Measurements from ENCODE around the gene TRAF6. TPM values are rescaled to one million over a fixed set of nuclear protein-coding genes. Genes with fewer than 3 reads are reported as not detected.

Gene TRAF6
- total and polyA plus RNA-seq, 9 of the 15 experiments (the other 6 are each of a cell fraction or from before 2014, with no cell fraction given): 2.0 to 13.1 (median 8.2) TPM

DNA sequence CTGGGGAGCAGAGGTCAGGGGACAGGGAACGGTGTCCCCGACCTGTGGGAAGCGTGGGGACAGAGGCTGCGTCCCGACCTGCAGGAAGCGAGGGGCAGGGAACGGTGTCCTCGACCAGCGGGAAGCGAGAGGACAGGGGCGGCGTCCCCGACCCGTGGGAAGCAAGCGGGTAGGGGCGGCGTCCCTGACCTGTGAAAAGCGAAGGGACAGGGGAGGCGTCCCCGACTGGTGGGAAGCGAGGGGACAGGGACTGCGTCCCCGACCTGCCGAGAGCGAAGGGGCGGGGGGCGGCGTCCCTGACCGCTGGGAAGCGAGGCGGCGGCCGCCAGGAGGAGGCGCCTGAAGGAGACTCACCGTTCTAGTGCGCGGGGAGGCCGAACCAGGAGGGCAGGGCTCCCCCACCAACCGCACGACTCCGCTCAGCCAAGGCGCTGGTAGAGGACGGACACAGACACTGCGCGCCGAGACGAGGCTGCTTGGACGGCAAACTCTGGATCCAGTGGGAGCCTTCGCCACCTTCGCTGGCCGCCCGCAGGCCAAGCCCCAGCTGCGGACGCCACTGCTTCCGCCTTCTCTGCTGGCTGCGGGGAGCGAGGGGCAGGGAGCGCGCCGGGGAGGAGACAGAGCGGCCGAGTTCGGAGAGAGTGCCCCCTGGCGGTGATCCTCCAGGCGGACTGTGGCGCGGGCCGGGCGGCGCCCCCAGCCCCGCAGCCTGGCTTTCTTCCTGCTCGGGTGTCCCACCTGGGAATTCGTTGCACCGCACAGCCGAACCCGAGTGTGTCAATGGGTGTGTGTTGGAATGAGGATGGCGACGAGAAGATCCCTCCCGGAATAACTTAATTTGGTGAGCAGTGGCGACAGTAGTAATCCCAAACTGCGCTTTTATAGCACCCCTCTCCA is at the start of gene TRAF6 (continued):
- TF ChIP-seq NELFE (IDR thresholded peaks at IDR 0.05; ENCODE audit: insufficient read depth, insufficient read length): no peak
- TF ChIP-seq THRAP3 (IDR thresholded peaks at IDR 0.05; ENCODE audit: borderline replicate concordance): no peak
- peak; percentile 89 for TF ChIP-seq CTBP1 (IDR thresholded peaks at IDR 0.05; ENCODE audit: borderline replicate concordance)
- TF ChIP-seq PHF8 (IDR thresholded peaks at IDR 0.05; ENCODE audit: borderline replicate concordance, low read length): peak; percentile 100
- TF ChIP-seq BCOR (IDR thresholded peaks at IDR 0.05): peak; percentile 22; the same call in 1 of the 2 replicates
- TF ChIP-seq SP1 (CRISPR knock-in tag; IDR thresholded peaks at IDR 0.05): peak; percentile 20; the same call in 1 of the 2 replicates
- TF ChIP-seq HNRNPK (IDR thresholded peaks at IDR 0.05; ENCODE audit: low read depth, low read length, poor library complexity, severe bottlenecking): peak; percentile 36
- TF ChIP-seq, protein P1, sequence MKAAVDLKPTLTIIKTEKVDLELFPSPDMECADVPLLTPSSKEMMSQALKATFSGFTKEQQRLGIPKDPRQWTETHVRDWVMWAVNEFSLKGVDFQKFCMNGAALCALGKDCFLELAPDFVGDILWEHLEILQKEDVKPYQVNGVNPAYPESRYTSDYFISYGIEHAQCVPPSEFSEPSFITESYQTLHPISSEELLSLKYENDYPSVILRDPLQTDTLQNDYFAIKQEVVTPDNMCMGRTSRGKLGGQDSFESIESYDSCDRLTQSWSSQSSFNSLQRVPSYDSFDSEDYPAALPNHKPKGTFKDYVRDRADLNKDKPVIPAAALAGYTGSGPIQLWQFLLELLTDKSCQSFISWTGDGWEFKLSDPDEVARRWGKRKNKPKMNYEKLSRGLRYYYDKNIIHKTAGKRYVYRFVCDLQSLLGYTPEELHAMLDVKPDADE (conservative IDR thresholded peaks at IDR 0.05; ENCODE audit: control insufficient read depth, low read depth, low read length): 0 out of 2 replicates have a peak, but pooled peaks have one; percentile 58
- peak; percentile 89 for TF ChIP-seq POLR2AphosphoS5 (IDR thresholded peaks at IDR 0.05; ENCODE audit: control insufficient read depth, insufficient read depth, low read depth, low read length)
- TF ChIP-seq NFIC (IDR thresholded peaks at IDR 0.05): peak; percentile 54
- TF ChIP-seq HDAC8 (tag; IDR thresholded peaks at IDR 0.05): no peak
- peak; percentile 15 to 40; a peak in 1 of 4 replicates for TF ChIP-seq FOXK2 (conservative IDR thresholded peaks at IDR 0.05 in 1 of 2, IDR thresholded peaks at IDR 0.05 in 1 of 2; ENCODE audit: low read depth in 2 of 2)
- TF ChIP-seq CBX2 (IDR thresholded peaks at IDR 0.05; ENCODE audit: insufficient read depth, low read length, poor library complexity, severe bottlenecking): no peak
- TF ChIP-seq NFE2 (IDR thresholded peaks at IDR 0.05; ENCODE audit: low read depth): 0 out of 2 replicates have a peak, but pooled peaks have one; percentile 1
- TF ChIP-seq, protein P2, sequence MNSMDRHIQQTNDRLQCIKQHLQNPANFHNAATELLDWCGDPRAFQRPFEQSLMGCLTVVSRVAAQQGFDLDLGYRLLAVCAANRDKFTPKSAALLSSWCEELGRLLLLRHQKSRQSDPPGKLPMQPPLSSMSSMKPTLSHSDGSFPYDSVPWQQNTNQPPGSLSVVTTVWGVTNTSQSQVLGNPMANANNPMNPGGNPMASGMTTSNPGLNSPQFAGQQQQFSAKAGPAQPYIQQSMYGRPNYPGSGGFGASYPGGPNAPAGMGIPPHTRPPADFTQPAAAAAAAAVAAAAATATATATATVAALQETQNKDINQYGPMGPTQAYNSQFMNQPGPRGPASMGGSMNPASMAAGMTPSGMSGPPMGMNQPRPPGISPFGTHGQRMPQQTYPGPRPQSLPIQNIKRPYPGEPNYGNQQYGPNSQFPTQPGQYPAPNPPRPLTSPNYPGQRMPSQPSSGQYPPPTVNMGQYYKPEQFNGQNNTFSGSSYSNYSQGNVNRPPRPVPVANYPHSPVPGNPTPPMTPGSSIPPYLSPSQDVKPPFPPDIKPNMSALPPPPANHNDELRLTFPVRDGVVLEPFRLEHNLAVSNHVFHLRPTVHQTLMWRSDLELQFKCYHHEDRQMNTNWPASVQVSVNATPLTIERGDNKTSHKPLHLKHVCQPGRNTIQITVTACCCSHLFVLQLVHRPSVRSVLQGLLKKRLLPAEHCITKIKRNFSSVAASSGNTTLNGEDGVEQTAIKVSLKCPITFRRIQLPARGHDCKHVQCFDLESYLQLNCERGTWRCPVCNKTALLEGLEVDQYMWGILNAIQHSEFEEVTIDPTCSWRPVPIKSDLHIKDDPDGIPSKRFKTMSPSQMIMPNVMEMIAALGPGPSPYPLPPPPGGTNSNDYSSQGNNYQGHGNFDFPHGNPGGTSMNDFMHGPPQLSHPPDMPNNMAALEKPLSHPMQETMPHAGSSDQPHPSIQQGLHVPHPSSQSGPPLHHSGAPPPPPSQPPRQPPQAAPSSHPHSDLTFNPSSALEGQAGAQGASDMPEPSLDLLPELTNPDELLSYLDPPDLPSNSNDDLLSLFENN (IDR thresholded peaks at IDR 0.05; ENCODE audit: low read depth in 2 of 2, low read length in 2 of 2): peak in 1 of 2 experiments; percentile 57; a peak in 2 of 4 replicates
- peak in 1 of 2 experiments; percentile 74; a peak in 1 of 4 replicates for TF ChIP-seq KDM4B (IDR thresholded peaks at IDR 0.05; ENCODE audit: borderline replicate concordance in 2 of 2, low read depth in 1 of 2)
- TF ChIP-seq DIDO1 (tag; IDR thresholded peaks at IDR 0.05; ENCODE audit: low read depth): peak; percentile 94
- TF ChIP-seq, protein P3, sequence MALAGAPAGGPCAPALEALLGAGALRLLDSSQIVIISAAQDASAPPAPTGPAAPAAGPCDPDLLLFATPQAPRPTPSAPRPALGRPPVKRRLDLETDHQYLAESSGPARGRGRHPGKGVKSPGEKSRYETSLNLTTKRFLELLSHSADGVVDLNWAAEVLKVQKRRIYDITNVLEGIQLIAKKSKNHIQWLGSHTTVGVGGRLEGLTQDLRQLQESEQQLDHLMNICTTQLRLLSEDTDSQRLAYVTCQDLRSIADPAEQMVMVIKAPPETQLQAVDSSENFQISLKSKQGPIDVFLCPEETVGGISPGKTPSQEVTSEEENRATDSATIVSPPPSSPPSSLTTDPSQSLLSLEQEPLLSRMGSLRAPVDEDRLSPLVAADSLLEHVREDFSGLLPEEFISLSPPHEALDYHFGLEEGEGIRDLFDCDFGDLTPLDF (CRISPR knock-in tag; IDR thresholded peaks at IDR 0.05): peak; percentile 83; the same call in 1 of the 2 replicates
- TF ChIP-seq ZFX (CRISPR knock-in tag; IDR thresholded peaks at IDR 0.05): peak; percentile 98
- TF ChIP-seq SLC30A9 (CRISPR knock-in tag; IDR thresholded peaks at IDR 0.05): no peak
